Activated CD4-positive, alpha-beta memory T cell treated with anti-CD3 and anti-CD28 coated beads for 36 hours (primary cell): Measurements from ENCODE around the gene ARHGEF10L. TPM values are rescaled to one million over a fixed set of nuclear protein-coding genes. Genes with fewer than 3 reads are reported as not detected.

Experiments used
- CTCF ChIA-PET: fragments of 350-600 bp; sonication (Branson Sonifier 250); formaldehyde crosslinking; loops from one replicate; lab custom pipeline; 2021; ENCODE audit warnings: antibody characterized with exemption, inconsistent platforms; lab: Charles Lee
- POLR2A ChIA-PET: fragments of 350-600 bp; sonication (Branson Sonifier 250); formaldehyde crosslinking; loops from one replicate; lab custom pipeline; 2021; ENCODE audit warnings: antibody characterized with exemption; lab: Charles Lee
- DNase-seq: peaks from one replicate; pipeline ENCODE4 v3.0.0-alpha.2; 2020
- H3K27ac Mint-ChIP-seq: one replicate; pipeline ENCODE4 v1.8.0; 2021; ENCODE audit warnings: mixed read lengths
- H3K27me3 Mint-ChIP-seq: one replicate; pipeline ENCODE4 v1.8.0; 2021; ENCODE audit warnings: mixed read lengths
- H3K36me3 Mint-ChIP-seq: one replicate; pipeline ENCODE4 v1.8.0; 2021; ENCODE audit warnings: mixed read lengths
- H3K4me1 Mint-ChIP-seq: one replicate; pipeline ENCODE4 v1.8.0; 2021; ENCODE audit warnings: low read depth, mixed read lengths
- H3K4me3 Mint-ChIP-seq: one replicate; pipeline ENCODE4 v1.8.0; 2021; ENCODE audit warnings: mild to moderate bottlenecking, mixed read lengths
- H3K9me3 Mint-ChIP-seq: one replicate; pipeline ENCODE4 v1.8.0; 2021; ENCODE audit warnings: mixed read lengths
- intact Hi-C: fragments of 100-400 bp; cut with micrococcal nuclease; formaldehyde crosslinking; loops from one replicate; pipeline ENCODE4 v1.15.1; 2023
- total RNA-seq, 2 experiments: library from RNA; stranded (reverse); gene quantifications; one replicate each; pipeline ENCODE4 v1.2.3, GENCODE V29; 2021

The ARHGEF10L gene
- total RNA-seq, 2 experiments from 2014 or later = not detected

- Mint-ChIP-seq H3K27ac (no peak overlapping the region), H3K36me3 (no peaks in the 10 kb centered on the region), H3K4me3 (no peak overlapping the region), H3K9me3 (no peaks in the 10 kb centered on the region), H3K27me3 (peaks cover 11% of the 10 kb centered on the region), H3K4me1 (no peaks in the 10 kb centered on the region)
- ChIA-PET CTCF (interaction anchor here (1.7 kb wide), 1 partner anchor 38 kb away, joined by 5 read pairs; no protein-coding TSS in a partner anchor), POLR2A (no interaction called here)
- intact Hi-C loops = no loop called here
- DNase-seq = no peak
These were observed 28.8 kb downstream of the ARHGEF10L start for GRCh38 chr1:17568014-17568900.

- H3K4me1 Mint-ChIP-seq = no peaks in the 10 kb centered on the region
- DNase-seq = no peak
- no peaks in the 10 kb centered on the region for H3K36me3 Mint-ChIP-seq
- ChIA-PET CTCF (interaction anchor here (1.7 kb wide), 1 partner anchor 37 kb away, joined by 5 read pairs; no protein-coding TSS in a partner anchor), POLR2A (no interaction called here)
- no peak overlapping the region for H3K27ac Mint-ChIP-seq
- intact Hi-C loops = no loop called here
- H3K27me3 Mint-ChIP-seq = peaks cover 11% of the 10 kb centered on the region
- no peak overlapping the region for H3K4me3 Mint-ChIP-seq
- H3K9me3 Mint-ChIP-seq = no peaks in the 10 kb centered on the region
These were observed 30.0 kb downstream of the ARHGEF10L start for GRCh38 chr1:17569200-17570139.

- POLR2A ChIA-PET = no interaction called here
- Mint-ChIP-seq H3K4me1 (no peaks in the 10 kb centered on the region), H3K9me3 (no peaks in the 10 kb centered on the region), H3K36me3 (no peaks in the 10 kb centered on the region), H3K27me3 (peaks cover 11% of the 10 kb centered on the region), H3K27ac (no peak overlapping the region), H3K4me3 (no peak overlapping the region)
- no peak for DNase-seq
- CTCF ChIA-PET = no interaction called here
- intact Hi-C loops = no loop called here
These were observed 30.7 kb downstream of the ARHGEF10L start for GRCh38 chr1:17570228-17570627.

- H3K27ac Mint-ChIP-seq = no peak overlapping the region
- no peak for DNase-seq
- intact Hi-C loops = no loop called here
These were observed 32.9 kb downstream of the ARHGEF10L start for GRCh38 chr1:17572264-17572985.

GRCh38 chr1:17573518-17574041 lies 34.1 kb downstream of the ARHGEF10L start:
- Mint-ChIP-seq H3K36me3 (no peaks in the 10 kb centered on the region), H3K27ac (no peak overlapping the region), H3K4me1 (no peaks in the 10 kb centered on the region), H3K27me3 (peaks cover 11% of the 10 kb centered on the region), H3K9me3 (no peaks in the 10 kb centered on the region), H3K4me3 (no peak overlapping the region)
- CTCF ChIA-PET = interaction anchor here (1.5 kb wide), 1 partner anchor 88 kb away, joined by 3 read pairs; no protein-coding TSS in a partner anchor
- POLR2A ChIA-PET = no interaction called here
- intact Hi-C loops = no loop called here
- DNase-seq = no peak

More at GRCh38 chr1:17572264-17572985, 32.9 kb downstream of the ARHGEF10L start:
- CTCF ChIA-PET = no interaction called here
- Mint-ChIP-seq H3K4me3 (no peak overlapping the region), H3K27me3 (peaks cover 11% of the 10 kb centered on the region), H3K4me1 (no peaks in the 10 kb centered on the region), H3K36me3 (no peaks in the 10 kb centered on the region), H3K9me3 (no peaks in the 10 kb centered on the region)
- POLR2A ChIA-PET = no interaction called here

GRCh38 chr1:17574516-17574915 lies 35.0 kb downstream of the ARHGEF10L start:
- no peaks in the 10 kb centered on the region for H3K36me3 Mint-ChIP-seq
- no peak for DNase-seq
- POLR2A ChIA-PET = no interaction called here
- no peak overlapping the region for H3K27ac Mint-ChIP-seq
- no peak overlapping the region for H3K4me3 Mint-ChIP-seq
- peaks cover 11% of the 10 kb centered on the region for H3K27me3 Mint-ChIP-seq
- H3K9me3 Mint-ChIP-seq = no peaks in the 10 kb centered on the region
- CTCF ChIA-PET = interaction anchor here (0.9 to 1.6 kb wide), 3 partner anchors 32 to 87 kb away, joined by 3 to 4 read pairs (median 3); no protein-coding TSS in a partner anchor
- no peaks in the 10 kb centered on the region for H3K4me1 Mint-ChIP-seq
- intact Hi-C loops = no loop called here

- POLR2A ChIA-PET = no interaction called here
- peaks cover 2% of the 10 kb centered on the region for H3K27me3 Mint-ChIP-seq
- H3K9me3 Mint-ChIP-seq = no peaks in the 10 kb centered on the region
- no peaks in the 10 kb centered on the region for H3K36me3 Mint-ChIP-seq
- CTCF ChIA-PET = interaction anchor here (1.6 kb wide), 1 partner anchor 73 kb away, joined by 3 read pairs; no protein-coding TSS in a partner anchor
- H3K27ac Mint-ChIP-seq = no peak overlapping the region
- DNase-seq = no peak
- intact Hi-C loops = no loop called here
- H3K4me3 Mint-ChIP-seq = no peak overlapping the region
- no peaks in the 10 kb centered on the region for H3K4me1 Mint-ChIP-seq
These were observed 36.5 kb downstream of the ARHGEF10L start for GRCh38 chr1:17575797-17576518.

GRCh38 chr1:17576519-17576853 lies 37.0 kb downstream of the ARHGEF10L start:
- Mint-ChIP-seq H3K4me3 (no peak overlapping the region), H3K36me3 (no peaks in the 10 kb centered on the region), H3K27ac (no peak overlapping the region), H3K27me3 (peaks cover 2% of the 10 kb centered on the region), H3K9me3 (no peaks in the 10 kb centered on the region), H3K4me1 (no peaks in the 10 kb centered on the region)
- intact Hi-C loops = no loop called here
- ChIA-PET POLR2A (no interaction called here), CTCF (no interaction called here)
- DNase-seq = no peak

GRCh38 chr1:17577907-17578297 lies 38.4 kb downstream of the ARHGEF10L start:
- DNase-seq = no peak
- CTCF ChIA-PET = no interaction called here
- Mint-ChIP-seq H3K27ac (no peak overlapping the region), H3K27me3 (peaks cover 1% of the 10 kb centered on the region), H3K9me3 (no peaks in the 10 kb centered on the region), H3K4me1 (no peaks in the 10 kb centered on the region), H3K4me3 (no peak overlapping the region), H3K36me3 (no peaks in the 10 kb centered on the region)
- POLR2A ChIA-PET = no interaction called here
- intact Hi-C loops = no loop called here

- DNase-seq = no peak
- POLR2A ChIA-PET = no interaction called here
- Mint-ChIP-seq H3K27me3 (no peaks in the 10 kb centered on the region), H3K4me1 (no peaks in the 10 kb centered on the region), H3K9me3 (no peaks in the 10 kb centered on the region), H3K4me3 (no peak overlapping the region), H3K36me3 (no peaks in the 10 kb centered on the region), H3K27ac (no peak overlapping the region)
- CTCF ChIA-PET = no interaction called here
- intact Hi-C loops = no loop called here
These were observed 40.7 kb downstream of the ARHGEF10L start for GRCh38 chr1:17579951-17580939.
